Endothelial cell of umbilical vein (primary cell): ENCODE data around the gene SCRN1. TPM values are rescaled to one million over a fixed set of nuclear protein-coding genes. Genes with fewer than 3 reads are reported as not detected.

ENCODE experiments used
- BruUV-seq: library from RNA; stranded (reverse); fragments of 400-500 nt; replicated peaks from 2 replicates; lab custom pipeline; 2021; lab: Mats Ljungman, UMichigan
- CTCF ChIA-PET: fragments of 300-600, 350-600 bp; sonication (Branson Sonifier 250); formaldehyde crosslinking; loops from one replicate; lab custom pipeline; 2021; ENCODE audit warnings: antibody characterized with exemption, inconsistent platforms; lab: Charles Lee
- POLR2A ChIA-PET: fragments of 300-600, 350-600 bp; sonication (Branson Sonifier 250); formaldehyde crosslinking; loops from one replicate; lab custom pipeline; 2021; ENCODE audit warnings: antibody characterized with exemption, inconsistent platforms; lab: Charles Lee
- DNase-seq: peaks from one replicate; pipeline ENCODE4 v3.0.0-alpha.2; 2011; ENCODE audit warnings: low read depth, low spot score
- FAIRE-seq: peaks from 2 replicates; lab custom pipeline; 2011; peaks lifted over from hg19 to GRCh38; lab: Jason Lieb, UNC
- H2AFZ ChIP-seq: 2 replicates; pipeline ENCODE4 v1.6.0; 2012; ENCODE audit warnings: low read depth, low read length, control low read depth, inconsistent platforms
- H3K27ac ChIP-seq: 2 replicates; pipeline ENCODE4 v1.5.1; 2011; ENCODE audit warnings: low read depth, mild to moderate bottlenecking, control low read depth, low read length, moderate library complexity; ENCODE audit not compliant: insufficient read depth
- H3K27me3 ChIP-seq, 2 experiments: 2 replicates each; pipeline versions ENCODE4 v1.6.0 to v1.6.1; 2011; ENCODE audit warnings: low read length in 2 of 2, mixed read lengths in 1 of 2; ENCODE audit not compliant: control insufficient read depth in 2 of 2, insufficient read depth in 2 of 2
- H3K36me3 ChIP-seq, 2 experiments: 2 replicates in 1 of 2; 3 replicates in 1 of 2; pipeline ENCODE4 v1.5.1; 2011; ENCODE audit warnings: low read length in 2 of 2, mild to moderate bottlenecking in 1 of 2, moderate library complexity in 1 of 2; ENCODE audit not compliant: control insufficient read depth in 2 of 2, insufficient read depth in 2 of 2; ENCODE audit errors: extremely low read depth in 1 of 2
- H3K4me1 ChIP-seq: 3 replicates; pipeline ENCODE4 v1.5.1; 2011; ENCODE audit warnings: mild to moderate bottlenecking, low read length; ENCODE audit not compliant: control insufficient read depth, insufficient read depth; ENCODE audit errors: extremely low read depth
- H3K4me2 ChIP-seq: 2 replicates; pipeline ENCODE4 v1.6.1; 2011; ENCODE audit warnings: low read length, control low read depth, mixed read lengths; ENCODE audit not compliant: insufficient read depth
- H3K4me3 ChIP-seq, 3 experiments: fragments of 200-600 bp in 1 of 3; sonication (generic), shearing (Covaris generic) in 1 of 3; replicated peaks in 1 of 3; 2 replicates each; pipeline ENCODE4 v1.5.1; 2011 to 2016; ENCODE audit warnings: control low read depth in 3 of 3, low read length in 3 of 3, mild to moderate bottlenecking in 2 of 3, inconsistent platforms in 1 of 3, low read depth in 1 of 3, moderate library complexity in 1 of 3; ENCODE audit not compliant: insufficient read depth in 1 of 3
- H3K79me2 ChIP-seq: 2 replicates; pipeline ENCODE4 v1.6.0; 2012; ENCODE audit warnings: low read length, inconsistent platforms; ENCODE audit not compliant: control insufficient read depth, insufficient read depth
- H3K9ac ChIP-seq: replicated peaks from 2 replicates; pipeline ENCODE3; 2011; ENCODE audit warnings: low read length, control low read depth; ENCODE audit not compliant: insufficient read depth; ENCODE audit errors: extremely low read depth
- H3K9me1 ChIP-seq: replicated peaks from 3 replicates; pipeline ENCODE4 v1.6.0; 2011; ENCODE audit warnings: mild to moderate bottlenecking, low read length; ENCODE audit not compliant: control insufficient read depth, insufficient read depth; ENCODE audit errors: extremely low read depth
- H3K9me3 ChIP-seq: replicated peaks from 2 replicates; pipeline ENCODE4 v1.5.1; 2012; ENCODE audit warnings: low read length, inconsistent platforms; ENCODE audit not compliant: control insufficient read depth, insufficient read depth
- H4K20me1 ChIP-seq: replicated peaks from 2 replicates; pipeline ENCODE3; 2011; ENCODE audit warnings: mild to moderate bottlenecking, low read length; ENCODE audit not compliant: control insufficient read depth, insufficient read depth; ENCODE audit errors: extremely low read depth
- CTCF ChIP-seq, 2 donors: IDR thresholded peaks; 1 replicate in 1 of 2; 2 replicates in 1 of 2; pipeline ENCODE4 v1.5.1; 2011; ENCODE audit warnings: low read length in 2 of 2, mild to moderate bottlenecking in 2 of 2, moderate library complexity in 2 of 2, control low read depth in 1 of 2, inconsistent platforms in 1 of 2, low read depth in 1 of 2; ENCODE audit not compliant: insufficient read depth in 1 of 2; ENCODE audit errors: extremely low read depth in 1 of 2
- EZH2 ChIP-seq: IDR thresholded peaks from 2 replicates; pipeline ENCODE4 v1.6.1; 2012; ENCODE audit warnings: borderline replicate concordance, low read depth, mild to moderate bottlenecking, moderate library complexity, low read length, inconsistent platforms; ENCODE audit not compliant: severe bottlenecking
- GATA2 ChIP-seq: IDR thresholded peaks from 2 replicates; pipeline ENCODE4 v1.7.0; 2011; ENCODE audit warnings: low read depth, mild to moderate bottlenecking, moderate library complexity, mixed read lengths, low read length; ENCODE audit not compliant: insufficient read length, insufficient read depth
- JUN ChIP-seq: IDR thresholded peaks from 2 replicates; pipeline ENCODE4 v1.6.1; 2011; ENCODE audit warnings: borderline replicate concordance, low read depth; ENCODE audit not compliant: insufficient read length, insufficient read depth
- MYC ChIP-seq: IDR thresholded peaks from one replicate; pipeline ENCODE4 v1.6.1; 2011; ENCODE audit warnings: mild to moderate bottlenecking, low read depth, low read length
- POLR2A ChIP-seq: IDR thresholded peaks from 2 replicates; pipeline ENCODE4 v1.6.1; 2012; ENCODE audit warnings: low read depth, mild to moderate bottlenecking, control low read depth, low read length
- POLR2AphosphoS5 ChIP-seq: IDR thresholded peaks from 2 replicates; pipeline ENCODE4 v1.6.1; 2012; ENCODE audit warnings: low read depth, mild to moderate bottlenecking, control low read depth, low read length, moderate library complexity; ENCODE audit not compliant: insufficient read depth
- dilution Hi-C: fragments of 300-500 bp; cut with MboI; formaldehyde crosslinking; loops from one replicate; pipeline ENCODE4 v1.15.0; 2019; ENCODE audit warnings: low sequenced_read_pairs; ENCODE audit not compliant: extremely low pct_ligation_motif_present
- intact Hi-C: fragments of 100-400 bp; cut with micrococcal nuclease; formaldehyde crosslinking; loops from one replicate; pipeline ENCODE4 v1.10.0; 2022
- polyA plus RNA-seq, 4 experiments: library from polyadenylated mRNA; depleted of rRNA in 3 of 4; stranded (reverse) in 3 of 4; unstranded in 1 of 4; fragments of >200 nt; gene quantifications; 2 replicates each; pipeline versions ENCODE4 v1.2.1 to v1.2.3, GENCODE V29; 2011 to 2012; ENCODE audit warnings: missing spikeins in 1 of 4
- total RNA-seq: library from RNA; stranded (reverse); gene quantifications from 2 replicates; pipeline ENCODE4 v1.2.3, GENCODE V29; 2021
- TF ChIP-seq, protein P1 (sequence below): IDR thresholded peaks from 2 replicates; pipeline ENCODE4 v1.6.1; 2011; ENCODE audit not compliant: insufficient read depth, insufficient read length

SCRN1 gene
- total and polyA plus RNA-seq, 2 donors (not counting 3 experiments of a cell fraction or from before 2014, with no cell fraction given) = 57.0 to 127 TPM

DNA sequence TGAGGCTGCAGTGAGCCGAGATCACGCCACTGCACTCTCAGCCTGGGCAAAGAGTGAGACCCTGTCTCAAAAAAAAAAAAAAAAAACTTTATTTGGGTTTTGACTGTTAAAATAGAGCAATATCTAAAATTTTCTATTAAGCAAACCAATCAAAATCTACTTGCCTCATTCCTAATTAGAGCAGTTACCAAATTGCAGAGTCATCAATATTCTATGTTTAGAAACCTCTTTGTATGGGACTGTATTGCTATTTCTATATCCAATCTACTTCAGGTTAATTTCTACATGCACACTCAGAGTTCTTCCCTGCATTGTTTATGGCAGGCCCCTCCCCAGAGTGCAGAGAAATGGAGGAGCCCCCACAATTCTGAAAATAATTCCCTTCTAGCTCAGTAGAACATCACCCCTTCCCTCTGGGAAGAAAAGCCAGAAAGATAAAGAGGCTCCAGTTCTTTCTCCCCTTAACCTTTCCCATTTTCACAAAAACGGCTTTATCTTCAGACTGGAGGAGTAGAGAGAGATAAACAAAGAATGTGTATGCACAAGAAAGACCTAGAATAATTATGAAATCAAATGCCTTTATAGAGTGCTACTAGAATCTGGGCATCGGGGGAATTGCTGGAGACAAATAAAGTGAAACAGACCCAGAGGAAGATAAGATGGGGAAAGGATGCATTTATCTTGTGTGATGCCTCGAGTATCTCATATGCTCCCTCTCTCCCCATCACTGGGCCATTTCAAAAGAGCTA, 17.9 kb downstream of the SCRN1 start:
- ChIA-PET POLR2A (interaction anchor here (0.7 kb wide), 1 partner anchor 1083 kb away, joined by 6 read pairs; no protein-coding TSS in a partner anchor), CTCF (interaction anchor here (1.2 to 1.5 kb wide), 2 partner anchors 42 to 90 kb away, joined by 3 read pairs; no protein-coding TSS in a partner anchor)
- intact Hi-C loops (no loop called here), dilution Hi-C loops (no loop called here)
- H3K9me1 ChIP-seq = no peaks in the 10 kb centered on the region
- peaks cover 2 to 11% of the 10 kb centered on the region in 2 experiments for H3K36me3 ChIP-seq
- no peak overlapping the region for H3K4me3 ChIP-seq
- no peaks in the 10 kb centered on the region for H3K27me3 ChIP-seq
- FAIRE-seq (no peak), DNase-seq (no peak)
- no peak overlapping the region for H3K4me2 ChIP-seq
- no peak overlapping the region for H3K27ac ChIP-seq
- H3K9me3 ChIP-seq = no peaks in the 10 kb centered on the region
- no peak overlapping the region for H2AFZ ChIP-seq
- H3K79me2 ChIP-seq = peaks cover 77% of the 10 kb centered on the region
- TF ChIP-seq EZH2 (no peak), MYC (no peak), POLR2A (no peak), CTCF (IDR thresholded peaks at IDR 0.05; ENCODE audit: extremely low read depth in 1 of 2, insufficient read depth in 1 of 2, low read depth in 1 of 2, low read length in 2 of 2) (no peak), GATA2 (no peak), POLR2AphosphoS5 (no peak), JUN (no peak)
- TF ChIP-seq, protein P1, sequence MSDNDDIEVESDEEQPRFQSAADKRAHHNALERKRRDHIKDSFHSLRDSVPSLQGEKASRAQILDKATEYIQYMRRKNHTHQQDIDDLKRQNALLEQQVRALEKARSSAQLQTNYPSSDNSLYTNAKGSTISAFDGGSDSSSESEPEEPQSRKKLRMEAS = no peak
- H3K9ac ChIP-seq = no peak overlapping the region
- H3K4me1 ChIP-seq = peaks cover 6% of the 10 kb centered on the region
- no TSS peak for BruUV-seq
- peaks cover 6% of the 10 kb centered on the region for H4K20me1 ChIP-seq
